ENCODE results near the gene GM2A.

The GM2A gene

DNA sequence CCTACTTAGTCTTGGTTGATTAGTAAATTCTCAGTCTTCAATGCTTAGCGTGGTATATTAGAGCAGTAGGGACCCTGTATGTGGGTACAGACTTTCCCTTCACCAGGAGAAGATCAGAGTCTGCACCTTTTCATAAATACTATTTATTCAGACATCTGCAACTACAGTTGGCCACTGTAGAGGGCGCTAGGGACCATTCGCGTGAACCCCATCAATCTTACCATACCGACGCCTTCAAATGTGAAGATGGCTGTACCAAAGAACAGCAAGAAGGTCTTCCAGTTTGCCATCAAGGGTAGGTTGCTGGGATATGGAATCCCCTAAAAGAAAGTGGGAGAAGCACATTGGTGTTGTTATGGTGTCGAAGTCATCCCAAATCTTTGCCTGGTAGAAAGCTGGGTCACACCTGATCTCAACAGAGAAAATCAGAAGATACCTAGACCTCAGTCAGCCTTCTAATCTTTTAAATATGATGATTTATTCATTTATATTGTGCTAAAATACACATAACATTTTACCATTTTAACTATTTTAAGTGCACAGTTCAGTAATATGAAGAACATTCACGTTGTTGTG lies 31.5 kb downstream of the GM2A start:
- no peaks in the 10 kb centered on the region for H3K36me3 ChIP-seq (ENCODE audit: control insufficient read depth in 1 of 2, insufficient read depth in 2 of 2, low read length in 2 of 2)
- no peak overlapping the region for H4K12ac ChIP-seq (ENCODE audit: low read depth, low read length)
- H2BK5ac ChIP-seq (ENCODE audit: low read depth, low read length, poor library complexity): no peak overlapping the region
- H2BK12ac ChIP-seq (ENCODE audit: low read length): no peak overlapping the region
- H3K27ac ChIP-seq (ENCODE audit: low read depth, low read length): no peak overlapping the region
- no peak overlapping the region for H4K91ac ChIP-seq (ENCODE audit: low read depth, low read length)
- WGBS (ENCODE audit: extremely low coverage, insufficient coverage, insufficient read length): no CpG with 5 or more reads among the region's 8 CpGs
- no peak overlapping the region for H3K4me2 ChIP-seq (ENCODE audit: low read length)
- H3K79me1 ChIP-seq (ENCODE audit: low read length): no peaks in the 10 kb centered on the region
- H2AFZ ChIP-seq (ENCODE audit: insufficient read depth, low read length, poor library complexity): no peak overlapping the region
- no peak overlapping the region for H3K23ac ChIP-seq (ENCODE audit: low read length)
- H2BK120ac ChIP-seq (ENCODE audit: insufficient read depth, low read length, poor library complexity): no peak overlapping the region
- H3K4me1 ChIP-seq (ENCODE audit: control insufficient read depth in 1 of 2, insufficient read depth in 2 of 2, low read length in 2 of 2): peaks cover 0 to 9% of the 10 kb centered on the region in 2 experiments
- H3K9ac ChIP-seq (ENCODE audit: low read length): no peak overlapping the region
- no peak overlapping the region for H3K4me3 ChIP-seq (ENCODE audit: low read depth, low read length)
- H3K79me2 ChIP-seq (ENCODE audit: control insufficient read depth, insufficient read depth, low read length, poor library complexity): no peaks in the 10 kb centered on the region
- peaks cover 3% of the 10 kb centered on the region for H3K9me3 ChIP-seq (ENCODE audit: insufficient read depth, low read depth, low read length)
- no peak overlapping the region for H3K18ac ChIP-seq (ENCODE audit: low read length)
- no peaks in the 10 kb centered on the region for H3K27me3 ChIP-seq (ENCODE audit: insufficient read depth, low read length)
- DNase-seq: no peak
- no peak overlapping the region for H4K8ac ChIP-seq (ENCODE audit: low read depth, low read length)
- H3K4ac ChIP-seq (ENCODE audit: low read depth, low read length): no peak overlapping the region
- no peak overlapping the region for H2AK5ac ChIP-seq (ENCODE audit: low read length)
- H3K14ac ChIP-seq (ENCODE audit: low read length): no peak overlapping the region

DNA sequence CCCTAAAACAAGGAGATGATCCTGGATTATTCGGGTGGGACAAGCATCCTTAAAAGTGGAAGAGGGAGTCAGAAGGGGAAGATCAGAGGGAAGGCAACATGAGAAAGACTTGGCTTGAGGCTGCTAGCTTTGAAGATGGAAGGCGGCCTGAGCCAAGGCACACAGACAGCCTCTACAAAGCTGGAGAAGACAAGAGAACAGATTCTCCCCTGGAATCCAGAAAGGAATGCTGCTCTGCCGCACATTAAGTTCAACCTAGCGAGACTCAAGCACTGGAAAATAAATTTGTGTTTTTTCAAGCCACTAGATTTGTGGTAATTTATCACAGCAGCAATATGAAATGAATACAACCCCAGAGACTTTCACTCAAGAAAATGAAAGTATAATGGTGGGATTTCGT lies 32.7 kb downstream of the GM2A start:
- H3K79me2 ChIP-seq (ENCODE audit: control insufficient read depth, insufficient read depth, low read length, poor library complexity): no peaks in the 10 kb centered on the region
- no peaks in the 10 kb centered on the region for H3K27me3 ChIP-seq (ENCODE audit: insufficient read depth, low read length)
- no peak overlapping the region for H2BK5ac ChIP-seq (ENCODE audit: low read depth, low read length, poor library complexity)
- no CpG with 5 or more reads among the region's 5 CpGs for WGBS (ENCODE audit: extremely low coverage, insufficient coverage, insufficient read length)
- H4K91ac ChIP-seq (ENCODE audit: low read depth, low read length): no peak overlapping the region
- H3K9ac ChIP-seq (ENCODE audit: low read length): no peak overlapping the region
- no peak overlapping the region for H3K4me3 ChIP-seq (ENCODE audit: low read depth, low read length)
- no peak overlapping the region for H2AK5ac ChIP-seq (ENCODE audit: low read length)
- H3K23ac ChIP-seq (ENCODE audit: low read length): no peak overlapping the region
- H2AFZ ChIP-seq (ENCODE audit: insufficient read depth, low read length, poor library complexity): no peak overlapping the region
- no peaks in the 10 kb centered on the region for H3K79me1 ChIP-seq (ENCODE audit: low read length)
- H3K36me3 ChIP-seq (ENCODE audit: control insufficient read depth in 1 of 2, insufficient read depth in 2 of 2, low read length in 2 of 2): no peaks in the 10 kb centered on the region
- no peak overlapping the region for H2BK12ac ChIP-seq (ENCODE audit: low read length)
- no peak overlapping the region for H4K8ac ChIP-seq (ENCODE audit: low read depth, low read length)
- peaks cover 0 to 9% of the 10 kb centered on the region in 2 experiments for H3K4me1 ChIP-seq (ENCODE audit: control insufficient read depth in 1 of 2, insufficient read depth in 2 of 2, low read length in 2 of 2)
- H3K27ac ChIP-seq (ENCODE audit: low read depth, low read length): no peak overlapping the region
- no peak overlapping the region for H3K14ac ChIP-seq (ENCODE audit: low read length)
- peaks cover 3% of the 10 kb centered on the region for H3K9me3 ChIP-seq (ENCODE audit: insufficient read depth, low read depth, low read length)
- H3K18ac ChIP-seq (ENCODE audit: low read length): no peak overlapping the region
- no peak overlapping the region for H2BK120ac ChIP-seq (ENCODE audit: insufficient read depth, low read length, poor library complexity)
- H3K4me2 ChIP-seq (ENCODE audit: low read length): no peak overlapping the region
- H4K12ac ChIP-seq (ENCODE audit: low read depth, low read length): no peak overlapping the region
- H3K4ac ChIP-seq (ENCODE audit: low read depth, low read length): no peak overlapping the region
- peak; percentile 75 to 91 for DNase-seq

DNA sequence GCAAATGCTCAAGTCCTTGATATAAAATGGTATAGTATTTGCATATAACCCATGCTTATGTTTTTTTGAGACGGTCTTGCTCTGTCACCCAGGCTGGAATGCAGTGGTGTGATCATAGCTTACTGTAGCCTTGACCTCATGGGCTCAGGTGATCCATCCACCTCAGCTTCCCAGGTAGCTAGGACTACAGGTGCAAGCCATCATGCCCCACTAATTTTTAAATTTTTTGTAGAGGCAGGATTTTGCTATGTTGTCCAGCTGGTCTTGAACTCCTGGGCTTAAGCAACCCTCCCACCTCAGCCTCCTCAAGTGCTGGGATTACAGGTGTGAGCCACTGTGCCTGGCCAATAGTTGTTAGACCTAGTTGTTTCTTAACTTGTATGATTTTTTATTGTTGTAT lies 33.3 kb downstream of the GM2A start:
- Histone ChIP-seq H3K14ac (ENCODE audit: low read length) (no peak overlapping the region), H2AFZ (ENCODE audit: insufficient read depth, low read length, poor library complexity) (no peak overlapping the region), H3K9ac (ENCODE audit: low read length) (no peak overlapping the region), H2AK5ac (ENCODE audit: low read length) (no peak overlapping the region), H4K91ac (ENCODE audit: low read depth, low read length) (no peak overlapping the region), H3K4me3 (ENCODE audit: low read depth, low read length) (no peak overlapping the region), H3K9me3 (ENCODE audit: insufficient read depth, low read depth, low read length) (no peaks in the 10 kb centered on the region), H3K79me1 (ENCODE audit: low read length) (no peaks in the 10 kb centered on the region), H3K27ac (ENCODE audit: low read depth, low read length) (no peak overlapping the region), H3K18ac (ENCODE audit: low read length) (no peak overlapping the region), H3K27me3 (ENCODE audit: insufficient read depth, low read length) (no peaks in the 10 kb centered on the region), H2BK5ac (ENCODE audit: low read depth, low read length, poor library complexity) (no peak overlapping the region), H2BK120ac (ENCODE audit: insufficient read depth, low read length, poor library complexity) (no peak overlapping the region), H3K36me3 (ENCODE audit: control insufficient read depth in 1 of 2, insufficient read depth in 2 of 2, low read length in 2 of 2) (no peaks in the 10 kb centered on the region), H3K4me1 (ENCODE audit: control insufficient read depth in 1 of 2, insufficient read depth in 2 of 2, low read length in 2 of 2) (peaks cover 0 to 9% of the 10 kb centered on the region in 2 experiments), H3K23ac (ENCODE audit: low read length) (no peak overlapping the region), H3K79me2 (ENCODE audit: control insufficient read depth, insufficient read depth, low read length, poor library complexity) (no peaks in the 10 kb centered on the region), H4K8ac (ENCODE audit: low read depth, low read length) (no peak overlapping the region), H3K4ac (ENCODE audit: low read depth, low read length) (no peak overlapping the region), H3K4me2 (ENCODE audit: low read length) (no peak overlapping the region), H2BK12ac (ENCODE audit: low read length) (no peak overlapping the region), H4K12ac (ENCODE audit: low read depth, low read length) (no peak overlapping the region)
- no CpG with 5 or more reads among the region's 1 CpG for WGBS (ENCODE audit: extremely low coverage, insufficient coverage, insufficient read length)
- DNase-seq: peak; percentile 91 to 92

DNA sequence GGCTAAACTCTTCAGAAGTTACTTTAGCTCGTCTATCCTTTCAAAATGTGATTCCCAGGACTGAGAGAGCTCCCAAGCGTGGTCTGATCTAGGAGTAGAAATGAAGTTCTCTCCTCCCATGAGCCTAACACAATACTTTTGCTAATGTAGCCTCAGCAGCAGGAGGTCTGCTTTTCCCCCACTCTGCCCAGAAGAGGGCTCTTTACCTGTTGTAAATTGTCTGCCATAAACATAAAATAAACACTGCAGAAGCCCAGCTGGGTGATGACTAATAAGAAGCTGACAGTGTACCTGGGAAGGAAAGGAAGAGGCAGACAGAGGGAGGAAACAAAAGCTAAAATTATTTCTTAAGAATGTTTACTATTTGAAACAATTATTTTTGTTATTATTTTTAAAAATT lies 35.2 kb downstream of the GM2A start:
- Histone ChIP-seq H3K27me3 (ENCODE audit: insufficient read depth, low read length) (no peaks in the 10 kb centered on the region), H3K23ac (ENCODE audit: low read length) (no peak overlapping the region), H2BK5ac (ENCODE audit: low read depth, low read length, poor library complexity) (no peak overlapping the region), H3K4me2 (ENCODE audit: low read length) (no peak overlapping the region), H2BK120ac (ENCODE audit: insufficient read depth, low read length, poor library complexity) (no peak overlapping the region), H2AK5ac (ENCODE audit: low read length) (no peak overlapping the region), H3K9me3 (ENCODE audit: insufficient read depth, low read depth, low read length) (no peaks in the 10 kb centered on the region), H3K79me1 (ENCODE audit: low read length) (no peaks in the 10 kb centered on the region), H4K91ac (ENCODE audit: low read depth, low read length) (no peak overlapping the region), H3K27ac (ENCODE audit: low read depth, low read length) (no peak overlapping the region), H3K79me2 (ENCODE audit: control insufficient read depth, insufficient read depth, low read length, poor library complexity) (no peaks in the 10 kb centered on the region), H2BK12ac (ENCODE audit: low read length) (no peak overlapping the region), H4K12ac (ENCODE audit: low read depth, low read length) (no peak overlapping the region), H3K18ac (ENCODE audit: low read length) (no peak overlapping the region), H3K9ac (ENCODE audit: low read length) (no peak overlapping the region), H4K8ac (ENCODE audit: low read depth, low read length) (no peak overlapping the region), H3K4me3 (ENCODE audit: low read depth, low read length) (no peak overlapping the region), H2AFZ (ENCODE audit: insufficient read depth, low read length, poor library complexity) (no peak overlapping the region), H3K36me3 (ENCODE audit: control insufficient read depth in 1 of 2, insufficient read depth in 2 of 2, low read length in 2 of 2) (no peaks in the 10 kb centered on the region), H3K14ac (ENCODE audit: low read length) (no peak overlapping the region), H3K4ac (ENCODE audit: low read depth, low read length) (no peak overlapping the region), H3K4me1 (ENCODE audit: control insufficient read depth in 1 of 2, insufficient read depth in 2 of 2, low read length in 2 of 2) (peaks cover 0 to 9% of the 10 kb centered on the region in 2 experiments)
- WGBS (ENCODE audit: extremely low coverage, insufficient coverage, insufficient read length): no CpG with 5 or more reads among the region's 2 CpGs
- DNase-seq: peak in 1 of 2 donors; percentile 55

All from trophoblast cell (in vitro differentiated cells and primary cell).